ENCODE measurements around the gene APOA5.

Gene APOA5

GRCh38 chr11:116788975-116789374, 2.7 kb downstream of the APOA5 start:
- no peak for TF ChIP-seq EZH2 (IDR thresholded peaks at IDR 0.05; ENCODE audit: borderline replicate concordance, low read length)
- no peak for TF ChIP-seq CTCF (IDR thresholded peaks at IDR 0.05; ENCODE audit: low read length)
- Histone ChIP-seq H3K36me3 (ENCODE audit: insufficient read depth, low read length) (peaks cover 28% of the 10 kb centered on the region), H3K9ac (ENCODE audit: low read length) (no peak overlapping the region), H3K9me2 (ENCODE audit: low read depth, low read length) (no peaks in the 10 kb centered on the region), H3K4me1 (ENCODE audit: insufficient read depth, low read length, severe bottlenecking) (peaks cover 28% of the 10 kb centered on the region), H3F3A (ENCODE audit: insufficient read depth, low read length) (no peaks in the 10 kb centered on the region), H3K79me2 (ENCODE audit: insufficient read depth, low read length) (peaks cover 10% of the 10 kb centered on the region; the same call in 1 of the 2 replicates), H3K4me2 (ENCODE audit: low read length) (no peak overlapping the region), H3K27me3 (ENCODE audit: insufficient read depth, low read length) (no peaks in the 10 kb centered on the region), H4K20me1 (ENCODE audit: insufficient read depth, low read length) (no peaks in the 10 kb centered on the region), H3K4me3 (ENCODE audit: low read depth, low read length, poor library complexity, severe bottlenecking) (no peak overlapping the region), H3K9me3 (ENCODE audit: low read length) (no peaks in the 10 kb centered on the region), H2AFZ (ENCODE audit: low read length) (no peak overlapping the region), H3K27ac (ENCODE audit: low read depth, low read length, poor library complexity, severe bottlenecking) (no peak overlapping the region)

- Histone ChIP-seq H2AFZ (ENCODE audit: low read length) (no peak overlapping the region), H3K4me1 (ENCODE audit: insufficient read depth, low read length, severe bottlenecking) (peaks cover 28% of the 10 kb centered on the region), H3K9ac (ENCODE audit: low read length) (peak overlapping the region; percentile 84), H3K9me2 (ENCODE audit: low read depth, low read length) (no peaks in the 10 kb centered on the region), H3F3A (ENCODE audit: insufficient read depth, low read length) (no peaks in the 10 kb centered on the region), H3K4me2 (ENCODE audit: low read length) (peak overlapping the region; percentile 98), H3K27ac (ENCODE audit: low read depth, low read length, poor library complexity, severe bottlenecking) (no peak overlapping the region), H3K79me2 (ENCODE audit: insufficient read depth, low read length) (peaks cover 10% of the 10 kb centered on the region; the same call in 1 of the 2 replicates), H3K36me3 (ENCODE audit: insufficient read depth, low read length) (peaks cover 32% of the 10 kb centered on the region), H3K4me3 (ENCODE audit: low read depth, low read length, poor library complexity, severe bottlenecking) (peak overlapping the region; percentile 89), H3K9me3 (ENCODE audit: low read length) (no peaks in the 10 kb centered on the region), H4K20me1 (ENCODE audit: insufficient read depth, low read length) (no peaks in the 10 kb centered on the region), H3K27me3 (ENCODE audit: insufficient read depth, low read length) (no peaks in the 10 kb centered on the region)
- TF ChIP-seq CTCF (IDR thresholded peaks at IDR 0.05; ENCODE audit: low read length) (no peak), EZH2 (IDR thresholded peaks at IDR 0.05; ENCODE audit: borderline replicate concordance, low read length) (no peak)
Measured at GRCh38 chr11:116788534-116788933, 3.1 kb downstream of the APOA5 start.

DNA sequence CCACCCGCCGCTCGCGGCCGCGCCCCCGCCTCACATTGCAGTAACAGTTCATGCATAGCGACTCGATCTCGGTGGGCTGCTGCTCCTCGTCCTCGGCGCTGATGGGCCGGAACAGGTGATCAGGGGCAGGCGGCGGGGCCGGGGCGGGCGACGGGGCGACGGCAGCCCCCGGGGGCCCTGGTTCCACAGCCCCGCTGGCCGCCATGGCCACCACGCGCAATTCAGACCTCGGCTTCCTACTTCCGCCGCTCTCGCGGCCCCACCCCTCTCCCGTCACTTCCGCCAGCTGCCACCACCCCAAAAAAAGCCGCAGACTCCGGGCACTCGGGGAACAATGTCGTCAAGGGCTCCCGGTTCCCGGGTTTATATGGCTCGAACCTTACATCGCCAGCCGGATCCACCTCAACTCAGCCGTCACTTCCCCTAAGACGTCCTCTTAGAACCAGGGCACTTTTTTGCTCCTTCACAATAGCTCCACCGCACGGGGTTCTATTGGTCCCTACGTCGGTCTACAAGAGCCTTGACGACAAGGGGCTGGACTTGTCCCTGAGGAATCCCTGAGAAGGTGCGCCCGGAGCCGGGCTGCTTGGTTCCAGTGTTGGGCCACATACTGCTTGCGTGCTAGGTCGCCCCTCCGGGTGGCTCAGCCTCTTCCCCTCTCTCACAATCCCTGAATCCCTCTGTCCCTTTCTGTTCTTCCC, 3.7 kb downstream of the APOA5 start, which contains the start of gene ZPR1:
ZPR1 (minus strand) TSS at position 238 of the 701 bp plus-strand sequence; CDS start at position 205, 33 bp downstream.
- Histone ChIP-seq H3K4me1 (ENCODE audit: insufficient read depth, low read length, severe bottlenecking) (peaks cover 28% of the 10 kb centered on the region), H3K4me2 (ENCODE audit: low read length) (peak within 1 kb of the TSS; percentile 98), H3K9ac (ENCODE audit: low read length) (peak within 1 kb of the TSS; percentile 84), H4K20me1 (ENCODE audit: insufficient read depth, low read length) (no peaks in the 10 kb centered on the region), H3K36me3 (ENCODE audit: insufficient read depth, low read length) (peaks cover 38% of the 10 kb centered on the region), H3K79me2 (ENCODE audit: insufficient read depth, low read length) (peaks cover 10% of the 10 kb centered on the region; the same call in 1 of the 2 replicates), H3K27ac (ENCODE audit: low read depth, low read length, poor library complexity, severe bottlenecking) (no peak within 1 kb of the TSS), H3F3A (ENCODE audit: insufficient read depth, low read length) (no peaks in the 10 kb centered on the region), H3K27me3 (ENCODE audit: insufficient read depth, low read length) (no peaks in the 10 kb centered on the region), H2AFZ (ENCODE audit: low read length) (no peak within 1 kb of the TSS), H3K4me3 (ENCODE audit: low read depth, low read length, poor library complexity, severe bottlenecking) (peak within 1 kb of the TSS; percentile 89), H3K9me2 (ENCODE audit: low read depth, low read length) (no peaks in the 10 kb centered on the region), H3K9me3 (ENCODE audit: low read length) (no peaks in the 10 kb centered on the region)
- TF ChIP-seq CTCF (IDR thresholded peaks at IDR 0.05; ENCODE audit: low read length): no peak
- TF ChIP-seq EZH2 (IDR thresholded peaks at IDR 0.05; ENCODE audit: borderline replicate concordance, low read length): no peak
